ENCODE results near the gene TRABD.
A peak's percentile ranks its signal among the peaks of the same experiment; 100 is the strongest.

Gene TRABD

DNA sequence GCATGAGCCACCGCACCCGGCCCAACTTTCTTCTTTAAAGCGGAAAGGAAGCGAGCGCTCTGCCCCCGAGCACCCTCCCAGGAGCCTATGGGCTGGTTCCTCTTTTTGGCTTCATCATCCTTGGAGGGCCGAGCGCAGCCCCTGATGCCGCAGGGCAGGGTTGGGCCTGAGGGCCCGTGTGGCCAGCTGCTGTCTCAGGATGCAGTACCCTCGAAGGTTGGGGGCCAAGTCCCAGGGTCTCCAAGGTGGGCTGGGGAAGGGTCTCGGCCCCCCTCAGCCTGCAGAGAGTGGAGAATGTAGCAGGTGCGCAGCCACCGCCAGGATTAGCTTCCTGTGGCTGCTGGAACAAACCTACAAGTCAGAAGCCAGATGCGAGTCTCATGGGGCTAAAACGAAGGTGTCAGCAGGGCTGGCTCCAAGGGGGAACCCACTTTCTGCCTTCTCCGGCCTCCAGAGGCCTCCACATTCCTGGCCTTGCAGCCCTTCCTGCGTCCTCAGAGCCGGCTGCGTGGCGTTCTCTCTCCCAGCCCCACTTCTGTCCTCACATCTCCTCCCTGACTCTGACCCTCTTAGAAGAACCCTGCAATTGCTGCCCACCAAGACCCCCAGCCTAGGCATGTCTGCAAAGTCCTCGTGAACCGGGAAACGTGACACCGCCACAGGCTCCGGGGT, 12.3 kb upstream of the TRABD start:
- no peak for DNase-seq

DNA sequence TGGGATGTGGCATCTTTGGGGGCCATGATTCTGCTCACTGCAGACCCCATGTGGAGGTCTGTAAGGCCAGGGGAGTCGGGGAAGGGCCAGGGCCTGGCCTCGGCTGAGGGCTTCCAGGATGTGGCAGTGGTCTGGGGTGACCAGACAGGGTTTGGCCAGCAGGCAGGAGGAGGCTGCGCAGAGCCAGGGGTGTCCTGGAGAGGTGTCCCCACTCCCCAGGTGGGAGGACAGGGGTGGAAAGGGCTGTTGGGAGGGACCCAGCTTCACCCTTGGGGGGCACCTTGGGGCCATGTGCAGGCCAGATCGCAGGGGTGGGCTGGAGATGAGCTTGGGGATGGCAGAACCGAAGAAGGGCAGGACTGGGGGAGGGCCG, 11.7 kb upstream of the TRABD start:
- no peak for DNase-seq

DNA sequence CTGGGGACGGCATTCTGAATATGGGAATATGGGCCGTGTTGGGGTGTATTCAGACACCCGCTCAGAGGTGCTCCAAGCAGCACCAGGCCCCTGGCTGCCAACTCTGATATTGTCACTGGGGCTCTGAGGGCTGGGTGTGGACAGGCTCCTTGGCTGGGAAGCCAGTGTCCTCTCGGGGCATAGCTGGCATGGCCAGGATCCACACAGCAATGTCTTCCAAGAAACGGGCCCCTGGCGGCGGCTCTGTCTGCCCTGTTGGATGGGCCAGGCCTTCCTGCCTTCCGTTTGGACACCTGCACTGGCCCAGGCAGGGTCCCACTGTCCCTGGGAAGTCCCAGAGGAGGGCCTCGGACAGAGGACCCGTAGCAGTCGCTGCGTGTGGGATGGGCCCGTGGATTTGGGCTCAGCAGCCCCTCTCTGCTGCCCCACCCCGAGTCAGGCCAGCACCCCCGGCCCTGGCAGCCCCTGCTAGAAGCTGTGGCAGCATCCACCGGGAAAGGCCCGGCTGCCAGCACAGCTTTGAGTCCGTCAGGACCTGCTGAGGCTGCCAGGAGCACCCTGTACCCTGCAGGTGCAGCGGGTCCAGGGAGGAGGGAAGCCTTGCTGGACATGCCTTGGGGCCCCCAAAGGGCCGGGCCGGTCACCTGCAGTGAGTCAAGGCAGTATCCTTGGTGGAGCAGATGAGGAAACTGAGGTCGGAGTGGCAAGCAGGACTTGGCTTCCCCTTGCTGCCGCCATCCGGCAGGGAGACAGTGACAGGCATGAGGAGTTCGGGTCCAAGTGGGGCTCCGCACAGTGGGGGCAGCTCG, 11.1 kb upstream of the TRABD start:
- no peak for DNase-seq

DNA sequence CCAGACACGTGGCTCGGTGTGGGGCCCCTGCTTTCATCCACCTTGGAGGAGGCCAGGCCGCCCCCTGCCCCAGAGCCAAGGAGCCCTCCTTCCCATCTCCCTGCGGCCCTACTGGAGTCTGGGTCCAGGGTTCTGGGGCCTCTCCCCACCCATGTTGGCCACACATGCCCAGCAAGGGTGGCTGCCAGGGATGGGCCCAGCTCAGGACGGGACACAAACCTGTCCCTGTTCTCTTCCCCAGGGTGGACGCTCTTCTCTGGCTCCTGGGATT, 10.6 kb upstream of the TRABD start:
- DNase-seq: no peak

DNA sequence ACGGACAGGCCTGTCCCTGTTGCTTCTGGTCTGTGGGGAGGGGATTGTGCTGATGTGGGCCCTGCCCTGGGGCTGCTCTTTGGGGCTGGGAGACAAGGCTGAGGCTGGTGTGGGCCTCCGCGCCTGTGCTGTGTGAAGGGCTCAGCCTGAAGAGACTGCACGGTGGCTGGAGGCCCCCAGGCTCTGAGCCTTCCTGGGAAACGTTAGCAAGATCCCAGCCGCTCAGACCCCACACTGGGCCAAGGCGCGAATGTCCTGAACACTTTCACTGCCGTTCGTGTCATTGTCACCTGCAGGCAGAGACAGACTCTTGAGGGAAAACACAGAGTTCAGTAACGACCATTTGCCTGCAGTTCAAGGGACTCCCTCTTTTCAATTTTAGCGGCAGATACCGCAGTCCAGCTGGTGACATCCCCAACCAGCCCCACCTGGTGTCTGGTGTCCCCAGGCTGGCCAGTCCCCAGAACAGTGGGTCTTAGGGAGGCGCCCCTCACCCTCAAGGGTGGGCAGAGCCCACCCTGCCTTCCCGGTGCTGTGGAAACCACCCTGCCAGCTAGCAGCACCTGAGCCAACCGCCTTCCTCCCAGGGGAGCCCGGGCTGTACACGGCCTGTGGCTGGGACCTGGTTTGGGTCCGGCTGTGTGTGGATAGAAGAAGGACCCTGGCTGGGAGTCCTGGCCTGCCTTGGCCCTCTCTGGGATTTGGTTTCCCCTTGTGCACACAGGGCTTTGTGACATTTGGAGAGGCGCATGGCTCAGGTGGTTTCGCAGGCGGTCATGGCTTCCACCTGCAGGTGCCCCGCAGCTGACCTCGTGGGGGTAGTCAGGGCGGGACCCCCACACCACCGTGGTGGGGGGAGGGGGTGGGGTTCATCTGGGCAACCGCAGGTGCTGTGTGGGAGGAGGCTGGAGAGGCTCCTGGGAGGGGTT, 9.5 kb upstream of the TRABD start:
- no peak for DNase-seq

DNA sequence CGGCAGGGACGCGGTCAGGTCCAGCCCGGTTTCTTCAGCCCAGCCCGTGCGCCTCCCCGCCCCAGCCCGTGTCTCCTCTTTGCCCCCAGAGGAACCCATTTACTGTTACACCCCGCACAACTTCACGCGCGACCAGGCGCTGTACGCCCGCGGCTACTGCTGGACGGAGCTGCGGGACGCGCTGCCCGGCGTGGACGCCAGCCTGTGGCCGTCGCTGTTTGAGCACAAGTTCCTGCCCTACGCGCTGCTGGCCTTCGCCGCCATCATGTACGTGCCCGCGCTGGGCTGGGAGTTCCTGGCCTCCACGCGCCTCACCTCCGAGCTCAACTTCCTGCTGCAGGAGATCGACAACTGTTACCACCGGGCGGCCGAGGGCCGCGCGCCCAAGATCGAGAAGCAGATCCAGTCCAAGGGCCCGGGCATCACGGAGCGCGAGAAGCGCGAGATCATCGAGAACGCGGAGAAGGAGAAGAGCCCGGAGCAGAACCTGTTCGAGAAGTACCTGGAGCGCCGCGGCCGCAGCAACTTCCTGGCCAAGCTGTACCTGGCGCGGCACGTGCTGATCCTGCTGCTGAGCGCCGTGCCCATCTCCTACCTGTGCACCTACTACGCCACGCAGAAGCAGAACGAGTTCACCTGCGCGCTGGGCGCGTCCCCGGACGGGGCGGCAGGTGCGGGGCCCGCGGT, 8.7 kb upstream of the TRABD start:
- DNase-seq: no peak

DNA sequence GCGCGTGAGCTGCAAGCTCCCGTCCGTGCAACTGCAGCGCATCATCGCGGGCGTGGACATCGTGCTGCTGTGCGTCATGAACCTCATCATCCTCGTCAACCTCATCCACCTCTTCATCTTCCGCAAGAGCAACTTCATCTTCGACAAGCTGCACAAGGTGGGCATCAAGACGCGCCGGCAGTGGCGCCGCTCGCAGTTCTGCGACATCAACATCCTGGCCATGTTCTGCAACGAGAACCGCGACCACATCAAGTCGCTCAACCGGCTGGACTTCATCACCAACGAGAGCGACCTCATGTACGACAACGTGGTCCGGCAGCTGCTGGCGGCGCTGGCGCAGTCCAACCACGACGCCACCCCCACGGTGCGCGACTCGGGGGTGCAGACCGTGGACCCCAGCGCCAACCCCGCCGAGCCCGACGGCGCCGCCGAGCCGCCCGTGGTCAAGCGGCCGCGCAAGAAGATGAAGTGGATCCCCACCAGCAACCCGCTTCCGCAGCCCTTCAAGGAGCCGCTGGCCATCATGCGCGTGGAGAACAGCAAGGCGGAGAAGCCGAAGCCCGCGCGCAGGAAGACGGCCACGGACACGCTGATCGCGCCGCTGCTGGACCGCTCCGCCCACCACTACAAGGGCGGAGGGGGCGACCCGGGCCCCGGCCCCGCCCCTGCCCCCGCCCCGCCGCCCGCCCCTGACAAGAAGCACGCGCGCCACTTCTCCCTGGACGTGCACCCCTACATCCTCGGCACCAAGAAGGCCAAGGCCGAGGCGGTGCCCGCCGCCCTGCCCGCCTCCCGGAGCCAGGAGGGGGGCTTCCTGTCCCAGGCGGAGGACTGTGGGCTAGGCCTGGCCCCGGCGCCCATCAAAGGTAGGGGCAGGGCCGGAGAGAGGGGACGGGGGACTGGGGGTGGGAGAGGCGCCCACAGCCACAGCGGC, 7.9 kb upstream of the TRABD start:
- DNase-seq: no peak

DNA sequence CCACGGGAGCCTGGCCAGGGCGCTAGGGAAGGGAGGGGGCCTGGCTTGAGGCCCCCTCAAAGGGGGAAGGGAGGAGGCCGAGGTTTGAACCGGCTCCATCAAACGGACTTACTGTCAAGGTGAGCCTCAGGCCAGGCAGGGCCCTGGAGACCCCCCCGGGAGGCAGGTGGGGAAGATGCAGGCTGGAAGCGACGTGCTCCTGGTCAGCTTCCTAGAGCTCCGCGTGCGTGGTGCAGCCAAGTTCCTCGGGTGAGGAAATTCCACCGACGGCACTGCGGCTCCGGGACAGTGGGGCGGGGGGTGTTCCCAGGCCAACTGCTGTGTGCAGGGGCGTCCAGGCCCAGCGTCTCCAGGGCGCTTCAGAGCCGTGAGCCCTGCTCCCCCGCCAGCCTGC, 7.2 kb upstream of the TRABD start:
- DNase-seq: no peak

DNA sequence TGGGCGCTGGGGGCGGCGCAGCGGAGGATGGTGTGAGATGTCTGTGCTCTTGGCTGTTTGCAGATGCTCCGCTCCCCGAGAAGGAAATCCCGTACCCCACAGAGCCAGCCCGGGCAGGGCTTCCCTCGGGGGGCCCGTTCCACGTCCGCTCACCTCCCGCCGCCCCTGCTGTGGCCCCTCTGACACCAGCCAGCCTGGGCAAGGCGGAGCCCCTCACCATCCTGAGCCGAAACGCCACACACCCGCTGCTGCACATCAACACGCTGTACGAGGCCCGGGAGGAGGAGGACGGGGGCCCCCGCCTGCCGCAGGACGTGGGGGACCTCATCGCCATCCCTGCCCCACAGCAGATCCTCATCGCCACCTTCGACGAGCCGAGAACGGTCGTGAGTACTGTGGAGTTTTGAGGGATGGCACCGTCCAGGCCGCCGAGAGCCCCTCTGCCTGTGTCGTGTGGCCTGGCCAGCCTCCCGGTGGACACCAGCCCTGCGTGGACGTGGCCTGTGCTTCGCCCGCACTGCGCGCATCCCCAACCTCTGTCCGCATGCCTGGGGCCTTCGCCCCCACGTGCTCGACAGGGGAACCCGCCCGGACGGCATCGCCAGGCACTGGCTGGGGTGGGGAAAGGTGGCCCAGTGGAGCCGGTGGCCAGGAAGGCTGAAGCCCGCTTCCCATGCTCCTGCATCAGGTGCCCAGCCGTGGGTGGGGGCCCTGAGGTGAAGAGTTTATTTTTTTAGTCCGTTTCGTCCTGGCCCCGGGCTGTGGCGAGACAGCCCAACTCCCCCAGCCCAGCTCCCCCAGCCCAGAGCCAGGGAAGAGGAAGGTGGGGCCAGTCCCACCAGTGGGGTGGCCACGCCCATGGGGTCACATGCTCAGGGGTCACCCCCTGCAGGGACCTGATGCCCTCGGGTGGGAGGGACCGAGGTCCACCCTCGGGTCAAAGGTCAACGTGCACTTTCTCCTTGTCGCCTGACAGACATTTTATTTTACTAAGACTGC, 6.5 kb upstream of the TRABD start:
- DNase-seq: no peak

DNA sequence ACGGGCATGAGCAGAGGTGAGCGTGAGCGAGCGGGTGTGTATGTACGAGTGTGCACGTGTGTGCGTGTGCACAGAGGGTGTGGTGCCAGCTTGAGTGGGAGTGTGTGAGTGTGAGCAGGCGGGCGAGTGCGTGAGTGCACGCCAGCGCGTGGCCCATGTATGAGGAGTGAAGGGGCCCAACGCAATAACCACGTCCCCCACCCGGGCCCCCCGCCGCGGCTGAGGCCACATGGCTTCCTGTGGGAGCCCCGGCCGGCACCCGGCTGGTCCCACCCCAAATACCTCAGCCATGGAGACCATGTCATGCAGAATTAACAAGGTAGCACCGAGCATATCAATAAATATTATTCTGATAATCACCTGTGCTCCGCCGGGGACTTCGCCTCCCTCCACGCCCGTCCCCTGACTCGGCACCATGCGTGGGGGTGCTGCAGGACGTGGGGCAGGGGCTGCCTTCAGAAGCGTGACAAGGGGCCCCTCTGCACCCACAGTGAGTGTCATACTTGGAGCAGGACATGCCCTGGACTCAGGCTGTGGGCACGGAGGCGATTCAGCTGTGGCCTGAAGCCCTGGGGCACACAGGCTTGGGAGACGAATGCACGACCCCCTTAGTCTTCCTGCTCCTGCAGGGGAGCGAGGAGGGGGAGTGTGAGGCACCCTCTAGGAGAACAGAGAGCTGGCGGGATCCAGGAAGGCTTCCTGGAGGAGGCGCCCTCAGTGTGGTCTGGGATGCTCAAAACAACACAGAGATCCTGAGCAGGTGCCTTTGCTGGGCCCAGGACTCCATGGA, 5.6 kb upstream of the TRABD start:
- no peak for DNase-seq

DNA sequence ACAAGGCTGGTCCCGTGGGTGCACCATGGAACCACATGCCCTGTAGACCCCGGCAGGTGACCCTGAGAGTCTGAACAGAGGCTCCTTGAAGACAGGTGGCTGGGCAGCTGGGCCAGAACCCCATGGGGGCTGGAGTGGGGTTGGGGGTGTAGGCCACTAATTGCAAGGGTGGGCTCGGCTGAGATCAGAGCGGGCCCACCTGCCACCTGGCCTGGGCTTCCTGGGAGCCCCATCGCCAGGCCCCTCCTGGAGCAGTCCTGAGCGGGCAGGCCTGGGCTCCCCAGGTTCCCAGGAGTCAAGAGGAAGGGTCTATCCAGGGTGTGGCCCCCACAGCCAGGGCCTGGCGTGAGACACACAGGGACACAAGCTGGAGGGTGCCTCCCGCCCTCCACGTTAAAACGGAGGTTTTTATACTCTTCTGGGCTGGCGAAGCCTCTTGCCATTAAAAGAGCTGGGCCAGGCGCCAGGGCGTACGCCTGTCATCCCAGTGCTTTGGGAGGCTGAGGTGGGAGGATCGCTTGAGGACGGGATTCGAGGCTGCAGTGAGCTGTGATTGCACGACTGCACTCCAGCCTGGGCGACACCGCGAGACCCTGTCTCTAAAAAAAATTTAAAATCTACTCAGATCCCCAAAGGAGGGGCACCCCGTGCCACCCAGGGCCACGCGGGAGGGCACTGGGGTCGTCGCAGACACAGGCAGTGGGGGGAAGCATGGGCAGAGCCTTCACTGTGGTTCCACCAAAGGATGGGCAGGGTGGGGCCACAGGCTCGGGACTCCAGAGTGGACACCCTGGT, 4.8 kb upstream of the TRABD start:
- no peak for DNase-seq

DNA sequence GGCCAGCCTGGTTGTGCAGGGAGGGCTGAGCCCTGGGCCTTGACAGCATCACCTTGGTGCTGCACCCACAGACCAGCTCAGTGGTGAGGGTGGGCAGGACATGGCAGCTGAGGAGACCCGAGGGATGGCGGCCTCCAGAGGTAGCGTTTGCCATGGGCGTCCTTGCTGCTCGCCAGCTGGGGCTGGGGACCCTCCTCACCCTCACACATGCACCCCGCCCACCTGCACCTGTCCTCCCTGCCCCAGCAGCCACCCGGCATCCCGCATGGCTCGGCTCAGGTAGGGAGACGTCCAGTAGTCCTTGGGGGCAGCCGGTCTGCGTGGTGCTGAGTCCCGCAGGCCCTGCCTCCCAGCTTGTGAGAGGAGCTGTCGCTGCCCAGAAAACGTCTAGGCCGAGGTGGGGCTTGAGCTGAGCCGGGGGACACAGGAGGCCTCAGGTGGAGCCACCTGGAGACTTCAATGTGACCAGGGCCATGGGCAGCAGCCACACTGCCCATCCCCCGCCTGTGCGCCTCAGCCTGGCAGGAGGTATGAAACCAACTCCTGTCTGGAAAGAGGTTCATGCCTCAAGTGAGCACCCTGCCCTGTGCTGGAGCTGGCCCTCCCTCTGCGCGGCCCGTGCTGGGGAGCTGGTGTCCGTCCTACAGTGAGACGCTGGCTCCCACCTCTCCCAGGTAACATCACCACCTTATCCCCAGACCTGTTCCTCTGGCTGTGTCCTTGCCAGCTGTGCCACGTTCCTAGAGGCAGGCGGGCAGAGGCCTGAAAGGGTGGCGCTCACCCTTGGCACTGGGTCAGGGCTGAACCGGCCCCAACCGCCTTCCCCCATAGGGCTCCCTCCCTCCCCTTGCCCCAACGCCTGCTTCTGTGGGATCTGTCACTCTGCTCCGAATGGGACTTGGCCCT, 3.3 kb upstream of the TRABD start:
- peak in 1 of 56 donors; percentile 15 for DNase-seq

DNA sequence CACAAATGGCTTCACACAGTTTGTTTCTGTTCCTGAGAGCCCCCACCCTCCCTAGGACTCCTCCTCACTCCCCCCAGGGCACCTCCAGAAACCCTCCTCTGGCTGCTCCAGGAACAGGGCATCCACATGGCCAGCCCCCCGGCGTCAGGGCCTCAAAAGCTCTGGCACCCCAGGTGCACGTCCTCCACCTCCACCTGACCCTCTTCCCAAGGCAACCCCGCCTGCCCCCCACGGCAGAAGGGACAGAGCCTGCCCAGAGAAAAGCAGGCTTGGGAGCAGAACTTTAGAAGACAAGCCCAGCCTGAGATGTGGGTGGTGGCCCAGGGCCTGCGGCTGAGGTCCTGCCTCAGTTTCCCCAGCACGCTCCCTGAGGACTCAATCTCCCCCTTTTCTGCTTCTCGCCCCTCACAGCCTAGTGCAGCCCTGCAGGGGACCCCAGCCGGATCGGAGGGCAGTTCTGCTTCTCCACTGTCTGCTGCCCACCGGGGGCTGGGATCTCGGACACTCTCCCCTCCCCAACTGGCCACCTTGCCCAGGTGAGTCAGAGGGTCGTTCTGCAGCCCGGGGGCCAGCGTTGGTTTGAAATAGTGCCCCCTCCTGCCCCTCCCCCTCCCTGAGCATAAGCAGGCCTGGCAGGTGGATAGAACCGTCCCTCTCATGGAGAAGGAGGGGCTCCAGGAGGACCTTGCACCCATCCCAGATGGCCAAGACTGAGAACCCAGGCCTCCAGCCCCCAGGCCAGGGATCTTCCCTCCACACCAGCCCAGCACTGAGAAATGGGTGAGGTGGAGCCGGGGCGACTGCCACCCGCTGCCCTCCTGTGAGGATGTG, 2.4 kb upstream of the TRABD start:
- no peak for DNase-seq

DNA sequence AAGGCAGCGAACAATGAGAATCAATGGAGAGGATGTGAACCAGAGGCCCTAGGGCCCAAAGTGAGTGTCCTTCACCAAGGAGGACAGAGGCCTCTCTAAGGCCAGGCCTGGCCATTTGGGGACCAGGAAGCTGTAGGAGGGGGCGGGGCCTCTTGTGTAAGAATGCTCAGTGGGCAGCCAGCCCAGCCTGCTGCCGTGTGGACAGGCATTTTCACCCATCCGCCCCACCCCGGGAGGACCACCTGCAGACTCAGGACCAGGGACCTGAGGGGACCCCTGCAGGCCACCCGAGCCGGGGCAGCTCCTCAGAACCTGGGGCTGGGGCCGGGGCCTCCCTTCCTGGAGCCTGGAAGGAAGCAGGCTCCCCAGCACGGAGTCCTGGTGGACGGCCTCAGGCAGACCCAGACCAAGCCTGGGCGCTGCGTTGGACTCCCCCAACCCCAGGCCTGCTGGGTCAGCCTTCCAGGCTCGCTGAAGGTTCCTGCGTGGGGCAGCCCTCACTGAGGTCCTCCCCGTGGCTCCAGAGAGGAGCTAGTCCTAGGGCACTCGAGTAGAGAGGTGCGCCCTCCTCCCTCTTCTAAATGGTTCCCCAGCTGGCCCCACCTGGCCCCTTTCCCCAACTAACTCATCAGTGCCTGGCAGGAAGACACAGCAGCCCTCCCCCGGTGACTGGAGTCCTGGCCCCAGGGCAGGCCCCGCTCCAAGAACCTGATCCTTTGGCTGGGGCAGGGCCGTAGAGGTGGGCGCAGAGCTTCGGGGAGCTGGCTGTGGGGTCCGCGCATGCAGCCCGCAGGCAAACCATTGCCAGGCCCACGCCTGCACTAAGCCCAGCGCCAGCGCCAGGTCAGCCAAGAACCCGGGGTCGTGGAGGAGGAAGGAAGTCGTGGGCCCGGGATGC, 1.5 kb upstream of the TRABD start:
- peak in 16 of 56 donors; percentile 12 to 50 (median 39) for DNase-seq
